Measurements from ENCODE around the gene TGM5.

DNA sequence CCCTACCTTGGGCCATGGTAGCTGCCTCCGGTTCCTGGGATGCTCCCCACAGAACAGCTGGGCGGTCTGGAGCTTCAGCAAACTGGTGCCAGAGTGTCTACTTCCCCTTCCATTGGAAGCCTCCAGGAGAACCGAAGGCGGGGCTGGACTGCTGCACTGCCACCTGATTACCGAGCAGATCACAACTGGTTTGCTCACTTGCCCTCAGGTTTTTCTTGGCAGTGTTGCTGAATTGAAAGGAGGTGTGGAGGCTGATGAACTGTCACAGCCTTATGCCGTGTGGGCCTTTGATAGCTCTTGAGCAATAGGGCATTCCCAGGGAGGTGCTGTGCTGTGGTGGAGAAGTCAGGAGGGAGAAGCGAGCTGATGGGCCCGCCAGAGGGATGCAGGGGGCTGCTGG lies at the start of gene TGM5:
- TF ChIP-seq, protein P1, sequence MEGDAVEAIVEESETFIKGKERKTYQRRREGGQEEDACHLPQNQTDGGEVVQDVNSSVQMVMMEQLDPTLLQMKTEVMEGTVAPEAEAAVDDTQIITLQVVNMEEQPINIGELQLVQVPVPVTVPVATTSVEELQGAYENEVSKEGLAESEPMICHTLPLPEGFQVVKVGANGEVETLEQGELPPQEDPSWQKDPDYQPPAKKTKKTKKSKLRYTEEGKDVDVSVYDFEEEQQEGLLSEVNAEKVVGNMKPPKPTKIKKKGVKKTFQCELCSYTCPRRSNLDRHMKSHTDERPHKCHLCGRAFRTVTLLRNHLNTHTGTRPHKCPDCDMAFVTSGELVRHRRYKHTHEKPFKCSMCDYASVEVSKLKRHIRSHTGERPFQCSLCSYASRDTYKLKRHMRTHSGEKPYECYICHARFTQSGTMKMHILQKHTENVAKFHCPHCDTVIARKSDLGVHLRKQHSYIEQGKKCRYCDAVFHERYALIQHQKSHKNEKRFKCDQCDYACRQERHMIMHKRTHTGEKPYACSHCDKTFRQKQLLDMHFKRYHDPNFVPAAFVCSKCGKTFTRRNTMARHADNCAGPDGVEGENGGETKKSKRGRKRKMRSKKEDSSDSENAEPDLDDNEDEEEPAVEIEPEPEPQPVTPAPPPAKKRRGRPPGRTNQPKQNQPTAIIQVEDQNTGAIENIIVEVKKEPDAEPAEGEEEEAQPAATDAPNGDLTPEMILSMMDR (IDR thresholded peaks at IDR 0.05; ENCODE audit: low read depth, low read length, poor library complexity, severe bottlenecking) = no peak
- TF ChIP-seq EZH2phosphoT487 (IDR thresholded peaks at IDR 0.05; ENCODE audit: borderline replicate concordance, low read length) = no peak

Data from DOHH2 (cell line).